Thymus (tissue), 11 donors: ENCODE data around the gene PRSS8. TPM values are rescaled to one million over a fixed set of nuclear protein-coding genes. Genes with fewer than 3 reads are reported as not detected.

ENCODE experiments used
- DNase-seq, 9 donors: peaks; one replicate each; pipeline ENCODE4 v3.0.0-alpha.2; 2013; ENCODE audit warnings: low spot score in 9 of 9, low read depth in 6 of 9, missing footprints in 1 of 9
- H3K27ac ChIP-seq, 2 donors: one replicate each; pipeline ENCODE4 v1.5.1; 2013; ENCODE audit warnings: control low read depth in 1 of 2, low read depth in 1 of 2, low read length in 1 of 2, mild to moderate bottlenecking in 1 of 2, moderate library complexity in 1 of 2
- H3K27me3 ChIP-seq, 2 donors: one replicate each; pipeline ENCODE4 v1.5.1; 2013; ENCODE audit warnings: low read length in 1 of 2; ENCODE audit not compliant: control insufficient read depth in 2 of 2, insufficient read depth in 1 of 2
- H3K36me3 ChIP-seq, 2 donors: one replicate each; pipeline ENCODE4 v1.5.1; 2013; ENCODE audit warnings: low read length in 1 of 2, mild to moderate bottlenecking in 1 of 2, moderate library complexity in 1 of 2; ENCODE audit not compliant: control insufficient read depth in 2 of 2, insufficient read depth in 2 of 2
- H3K4me1 ChIP-seq, 2 donors: one replicate each; pipeline ENCODE4 v1.5.1; 2013; ENCODE audit warnings: low read length in 2 of 2; ENCODE audit not compliant: control insufficient read depth in 2 of 2, insufficient read depth in 2 of 2
- H3K4me3 ChIP-seq, 2 donors: one replicate each; pipeline ENCODE4 v1.5.1; 2013; ENCODE audit warnings: low read length in 2 of 2, control low read depth in 1 of 2, mild to moderate bottlenecking in 1 of 2
- H3K9me3 ChIP-seq, 2 donors: one replicate each; pipeline ENCODE4 v1.5.1; 2013; ENCODE audit warnings: low read length in 1 of 2, mild to moderate bottlenecking in 1 of 2; ENCODE audit not compliant: control insufficient read depth in 2 of 2, insufficient read depth in 1 of 2
- WGBS: extraction: QIAGEN DNeasy Blood & Tissue Kit; methylation state at CpG from one replicate; pipeline ENCODE4 v1.1.7; 2013; 5-methylcytosine and 5-hydroxymethylcytosine counted together
- polyA plus RNA-seq: library from polyadenylated mRNA; stranded (reverse); fragments of 200-250 nt; gene quantifications from one replicate; pipeline ENCODE4 v1.2.3, GENCODE V29; 2013
- total RNA-seq: library from RNA; stranded (reverse); fragments of 120-200 nt; gene quantifications from one replicate; pipeline ENCODE4 v1.2.4, GENCODE V29; 2013
- donor health status: healthy.

PRSS8 gene
- total and polyA plus RNA-seq, 2 donors: 12.8 to 18.2 TPM

DNA sequence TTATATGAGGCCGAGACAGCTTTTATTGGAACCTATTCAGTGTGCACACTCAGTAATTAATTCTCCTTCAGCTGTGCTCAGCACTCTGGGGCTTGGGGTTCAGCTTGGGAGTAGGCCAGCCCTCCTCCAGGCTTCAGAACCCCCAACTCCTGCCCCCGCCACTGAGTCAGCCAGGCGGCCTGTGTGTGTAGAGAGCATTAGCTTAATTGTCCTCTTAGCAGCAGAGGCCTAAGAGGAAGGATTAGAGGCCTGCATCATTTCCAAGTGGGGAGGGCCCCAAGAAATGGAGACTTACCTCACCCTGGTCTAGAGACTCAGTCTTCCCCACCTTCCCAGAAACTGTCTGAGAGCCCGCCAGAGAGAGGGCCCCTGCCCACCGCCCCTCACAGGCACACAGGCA lies 47.6 kb downstream of the PRSS8 start:
- Histone ChIP-seq H3K27ac (no peak overlapping the region), H3K4me3 (no peak overlapping the region), H3K36me3 (peaks cover 38 to 63% of the 10 kb centered on the region in 2 donors), H3K9me3 (no peaks in the 10 kb centered on the region), H3K4me1 (no peaks in the 10 kb centered on the region), H3K27me3 (no peaks in the 10 kb centered on the region)
- 99% methylated on average over 5 of the region's 5 CpGs for WGBS
- DNase-seq: no peak

DNA sequence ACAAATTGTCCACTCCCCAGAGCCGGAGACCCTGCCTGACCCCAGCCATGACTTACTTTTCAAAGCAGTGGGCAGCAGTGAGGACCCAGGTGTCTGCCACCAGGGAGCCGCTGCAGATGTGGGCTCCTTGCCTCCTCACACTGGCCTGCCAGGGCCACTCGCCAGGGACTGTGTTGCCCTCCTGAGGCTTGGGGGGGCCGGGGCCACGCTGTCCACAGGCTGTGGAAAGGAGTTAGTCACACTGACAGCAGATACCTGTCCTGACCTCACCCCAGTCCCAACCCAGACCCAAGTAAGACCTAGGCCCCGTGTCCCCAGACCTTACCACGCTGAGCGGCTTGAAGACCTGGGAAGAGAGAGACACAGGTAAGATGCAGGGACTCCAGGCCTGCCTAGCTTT lies 48.0 kb downstream of the PRSS8 start:
- DNase-seq: no peak
- no peak overlapping the region for H3K27ac ChIP-seq
- 97% methylated on average over 8 of the region's 8 CpGs for WGBS
- peaks cover 43 to 61% of the 10 kb centered on the region in 2 donors for H3K36me3 ChIP-seq
- H3K4me3 ChIP-seq: no peak overlapping the region
- H3K4me1 ChIP-seq: no peaks in the 10 kb centered on the region
- no peaks in the 10 kb centered on the region for H3K27me3 ChIP-seq
- no peaks in the 10 kb centered on the region for H3K9me3 ChIP-seq

DNA sequence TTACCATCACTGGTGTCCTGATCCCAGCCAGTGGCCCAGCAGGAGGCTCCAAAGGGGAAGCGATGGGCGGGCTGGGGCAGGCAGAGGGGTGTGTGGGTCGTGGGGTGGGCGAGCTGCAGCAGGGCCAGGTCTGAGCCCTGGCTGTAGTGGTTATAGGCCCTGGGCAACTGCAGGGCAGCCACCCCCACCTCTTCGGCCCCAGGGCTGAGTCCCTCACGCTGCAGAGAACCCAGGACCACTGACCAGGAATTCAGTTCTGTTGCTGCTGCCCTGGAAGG lies 49.0 kb downstream of the PRSS8 start:
- Histone ChIP-seq H3K4me1 (no peaks in the 10 kb centered on the region), H3K4me3 (no peak overlapping the region), H3K27me3 (no peaks in the 10 kb centered on the region), H3K36me3 (peaks cover 49 to 66% of the 10 kb centered on the region in 2 donors), H3K9me3 (no peaks in the 10 kb centered on the region), H3K27ac (no peak overlapping the region)
- no peak for DNase-seq
- 94% methylated on average over 6 of the region's 6 CpGs for whole genome bisulfite sequencing

- no peaks in the 10 kb centered on the region for H3K9me3 ChIP-seq
- H3K27ac ChIP-seq: no peak overlapping the region
- 97% methylated on average over 18 of the region's 18 CpGs for WGBS
- no peaks in the 10 kb centered on the region for H3K27me3 ChIP-seq
- H3K36me3 ChIP-seq: peaks cover 49 to 69% of the 10 kb centered on the region in 2 donors
- no peaks in the 10 kb centered on the region for H3K4me1 ChIP-seq
- no peak for DNase-seq
- H3K4me3 ChIP-seq: no peak overlapping the region
These were observed 49.5 kb downstream of the PRSS8 start for GRCh38 chr16:31085873-31086628.

DNA sequence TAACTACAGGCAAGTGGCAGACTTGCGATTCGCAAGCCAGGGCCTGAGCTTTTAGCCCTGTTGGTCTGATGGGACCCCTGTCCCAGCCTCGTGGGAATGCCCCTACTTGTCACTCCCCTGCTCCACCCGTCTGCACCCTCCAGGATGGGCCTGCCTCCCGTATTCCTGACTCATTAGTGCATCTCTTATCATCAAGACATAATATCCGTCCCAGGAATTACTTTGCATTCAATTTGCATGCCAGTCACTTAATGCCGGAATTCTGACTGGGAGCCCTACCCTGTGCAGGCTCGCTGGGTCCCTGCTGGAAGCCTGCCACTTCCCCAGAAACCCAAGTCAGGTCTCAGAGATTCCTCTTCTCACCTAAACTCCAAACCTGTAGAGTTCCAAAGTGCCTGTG lies 50.1 kb downstream of the PRSS8 start:
- Histone ChIP-seq H3K27me3 (no peaks in the 10 kb centered on the region), H3K27ac (no peak overlapping the region), H3K36me3 (peaks cover 50 to 69% of the 10 kb centered on the region in 2 donors), H3K9me3 (no peaks in the 10 kb centered on the region), H3K4me3 (no peak overlapping the region), H3K4me1 (no peaks in the 10 kb centered on the region)
- no peak for DNase-seq
- WGBS: 95% methylated on average over 8 of the region's 8 CpGs

GRCh38 chr16:31084584-31085302 lies 50.8 kb downstream of the PRSS8 start:
- Histone ChIP-seq H3K27ac (no peak overlapping the region), H3K9me3 (no peaks in the 10 kb centered on the region), H3K36me3 (peaks cover 50 to 75% of the 10 kb centered on the region in 2 donors), H3K4me3 (no peak overlapping the region), H3K4me1 (no peaks in the 10 kb centered on the region), H3K27me3 (no peaks in the 10 kb centered on the region)
- DNase-seq: no peak
- WGBS: 97% methylated on average over 16 of the region's 16 CpGs

- H3K27ac ChIP-seq: no peak overlapping the region
- H3K4me1 ChIP-seq: no peaks in the 10 kb centered on the region
- 94% methylated on average over 13 of the region's 13 CpGs for WGBS
- peaks cover 57 to 77% of the 10 kb centered on the region in 2 donors for H3K36me3 ChIP-seq
- H3K9me3 ChIP-seq: no peaks in the 10 kb centered on the region
- no peak for DNase-seq
- H3K27me3 ChIP-seq: no peaks in the 10 kb centered on the region
- H3K4me3 ChIP-seq: no peak overlapping the region
These were observed 51.5 kb downstream of the PRSS8 start for GRCh38 chr16:31083981-31084380.

- no peak for DNase-seq
- no peaks in the 10 kb centered on the region for H3K9me3 ChIP-seq
- WGBS: 78% methylated on average over 5 of the region's 5 CpGs
- no peaks in the 10 kb centered on the region for H3K27me3 ChIP-seq
- H3K4me3 ChIP-seq: no peak overlapping the region
- H3K27ac ChIP-seq: no peak overlapping the region
- H3K4me1 ChIP-seq: no peaks in the 10 kb centered on the region
- peaks cover 61 to 77% of the 10 kb centered on the region in 2 donors for H3K36me3 ChIP-seq
These were observed 52.0 kb downstream of the PRSS8 start for GRCh38 chr16:31083556-31083955.

DNA sequence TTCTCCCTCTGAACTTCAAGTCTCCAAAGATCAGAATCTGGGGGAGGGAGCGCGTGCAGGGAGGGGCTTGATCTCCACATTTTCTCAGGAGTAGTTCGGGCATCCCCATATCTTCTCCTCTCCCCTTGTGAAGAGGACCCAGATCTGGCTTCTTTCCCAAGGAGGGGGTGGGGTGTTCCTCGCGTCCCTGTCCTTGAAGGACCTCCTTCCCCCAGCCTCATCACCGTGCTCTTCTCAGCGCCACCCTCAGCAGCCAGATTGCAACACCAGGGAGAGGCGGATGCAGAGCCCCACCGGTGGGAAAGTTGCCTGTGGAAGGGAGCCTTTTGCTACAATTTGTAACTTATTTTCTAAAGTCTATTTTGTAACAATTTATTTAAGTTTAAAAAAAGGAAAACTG lies 52.4 kb downstream of the PRSS8 start:
- Histone ChIP-seq H3K9me3 (no peaks in the 10 kb centered on the region), H3K27ac (no peak overlapping the region), H3K27me3 (no peaks in the 10 kb centered on the region), H3K4me3 (no peak overlapping the region), H3K4me1 (no peaks in the 10 kb centered on the region), H3K36me3 (peaks cover 66 to 81% of the 10 kb centered on the region in 2 donors)
- WGBS: 94% methylated on average over 9 of the region's 9 CpGs
- DNase-seq: no peak
